ENCODE measurements around the gene DOK6.

GRCh38 chr18:69878213-69878933 is 477.7 kb downstream of the DOK6 start:
- TF ChIP-seq ZNF396 (CRISPR knock-in tag; IDR thresholded peaks at IDR 0.05; ENCODE audit: borderline replicate concordance) (no peak), CTCF (IDR thresholded peaks at IDR 0.05) (no peak), TP53 (CRISPR knock-in tag; IDR thresholded peaks at IDR 0.05) (no peak), ZNF281 (CRISPR knock-in tag; IDR thresholded peaks at IDR 0.05) (no peak), ELF4 (CRISPR knock-in tag; IDR thresholded peaks at IDR 0.05; ENCODE audit: low read depth) (no peak), ATF3 (CRISPR knock-in tag; conservative IDR thresholded peaks at IDR 0.05) (no peak)

All from WTC11 (cell line).